Measurements from ENCODE around the gene TOMM70. TPM values are rescaled to one million over a fixed set of nuclear protein-coding genes. Genes with fewer than 3 reads are reported as not detected.
"Not testable (repeated sequence)": the region's sequence is repeated elsewhere in the genome, so short reads cannot be mapped to it uniquely, and the experiment has no call there.

Gene TOMM70
- total and polyA plus RNA-seq, 10 of the 15 experiments (the other 5 are each of a cell fraction or from before 2014, with no cell fraction given), result 12.7 to 64.1 (median 41.3) TPM

- H3K27ac ChIP-seq (ENCODE audit: control insufficient read depth, insufficient read depth); POLR2A ChIA-PET; H3K9me3 ChIP-seq (replicated peaks; ENCODE audit: control insufficient read depth, insufficient read depth, low read length); H3K36me3 ChIP-seq (ENCODE audit: control insufficient read depth in 2 of 2, insufficient read depth in 2 of 2, low read length in 1 of 2); ATAC-seq; H3K9ac ChIP-seq (ENCODE audit: control insufficient read depth, insufficient read depth, low read length); BruUV-seq (replicated peaks); H3K27me3 ChIP-seq (replicated peaks in 1 of 2; ENCODE audit: control insufficient read depth in 2 of 2, insufficient read depth in 2 of 2, low read length in 1 of 2); RAD21 ChIA-PET (ENCODE audit: unreplicated experiment); H4K20me1 ChIP-seq (ENCODE audit: control insufficient read depth, insufficient read depth); in situ Hi-C loops (cut with MboI); intact Hi-C loops (cut with micrococcal nuclease; ENCODE audit: unreplicated experiment); H3K4me1 ChIP-seq (ENCODE audit: control insufficient read depth, insufficient read depth, low read length); H3K79me2 ChIP-seq (ENCODE audit: control insufficient read depth, insufficient read depth, low read length); H2AFZ ChIP-seq (ENCODE audit: control insufficient read depth, low read depth, low read length); DNase-seq (ENCODE audit: low read depth, low spot score); FAIRE-seq; H3K4me3 ChIP-seq; H3K4me2 ChIP-seq (ENCODE audit: control insufficient read depth, insufficient read depth): not testable (repeated sequence)
- WGBS (ENCODE audit: insufficient coverage, insufficient replicate concordance, low lambda C conversion rate, missing lambda C conversion rate), result 95% methylated on average over 5 of the region's 5 CpGs
- SMC1A ChIA-PET (ENCODE audit: uncharacterized antibody, unreplicated experiment), result interaction anchor here (0.8 kb wide), 1 partner anchor 8 kb away, joined by 3 read pairs; no protein-coding TSS in a partner anchor
- CTCF ChIA-PET, result interaction anchor here (0.5 to 1.6 kb wide), 4 partner anchors 10 to 496 kb away, joined by 3 to 4 read pairs (median 4); no protein-coding TSS in a partner anchor
Observed at GRCh38 chr3:100327377-100327776, 73.5 kb downstream of the TOMM70 start.

GRCh38 chr3:100325827-100326226 is 75.1 kb downstream of the TOMM70 start:
- Histone ChIP-seq H4K20me1 (ENCODE audit: control insufficient read depth, insufficient read depth) (no peaks in the 10 kb centered on the region), H3K79me2 (ENCODE audit: control insufficient read depth, insufficient read depth, low read length) (no peaks in the 10 kb centered on the region), H2AFZ (ENCODE audit: control insufficient read depth, low read depth, low read length) (no peak overlapping the region), H3K27ac (ENCODE audit: control insufficient read depth, insufficient read depth) (no peak overlapping the region), H3K9ac (ENCODE audit: control insufficient read depth, insufficient read depth, low read length) (no peak overlapping the region), H3K9me3 (replicated peaks; ENCODE audit: control insufficient read depth, insufficient read depth, low read length) (no peaks in the 10 kb centered on the region), H3K4me3 (no peak overlapping the region), H3K36me3 (ENCODE audit: control insufficient read depth in 2 of 2, insufficient read depth in 2 of 2, low read length in 1 of 2) (no peaks in the 10 kb centered on the region; a peak in 1 of 4 replicates), H3K27me3 (replicated peaks in 1 of 2; ENCODE audit: control insufficient read depth in 2 of 2, insufficient read depth in 2 of 2, low read length in 1 of 2) (no peaks in the 10 kb centered on the region), H3K4me2 (ENCODE audit: control insufficient read depth, insufficient read depth) (no peak overlapping the region), H3K4me1 (ENCODE audit: control insufficient read depth, insufficient read depth, low read length) (no peaks in the 10 kb centered on the region)
- FAIRE-seq, result no peak
- no peak for DNase-seq (ENCODE audit: low read depth, low spot score)
- in situ Hi-C loops (cut with MboI), result no loop called here
- TF ChIP-seq ATF2 (IDR thresholded peaks at IDR 0.05; ENCODE audit: low read length) (no peak), FOXM1 (IDR thresholded peaks at IDR 0.05; ENCODE audit: low read depth, low read length) (no peak)
- CTCF ChIA-PET, result interaction anchor here (1.0 to 1.6 kb wide), 2 partner anchors 9 to 264 kb away, joined by 3 to 4 read pairs; no protein-coding TSS in a partner anchor
- RAD21 ChIA-PET (ENCODE audit: unreplicated experiment), result no interaction called here
- POLR2A ChIA-PET, result no interaction called here
- SMC1A ChIA-PET (ENCODE audit: uncharacterized antibody, unreplicated experiment), result no interaction called here
- intact Hi-C loops (cut with micrococcal nuclease; ENCODE audit: unreplicated experiment), result no loop called here
- BruUV-seq (replicated peaks), result no TSS peak
- no peak for ATAC-seq
